ENCODE data around the gene FKBP1A.
"Not testable (repeated sequence)": the region's sequence is repeated elsewhere in the genome, so short reads cannot be mapped to it uniquely, and the experiment has no call there.

The FKBP1A gene

GRCh38 chr20:1418350-1418749 lies 25.5 kb upstream of the FKBP1A start:
- DNase-seq (ENCODE audit: extremely low spot score, insufficient read length, low read depth) (no peak), FAIRE-seq (no peak)

- FAIRE-seq (no peak), DNase-seq (ENCODE audit: extremely low spot score, insufficient read length, low read depth) (no peak)
Observed at GRCh38 chr20:1417790-1418189, 24.9 kb upstream of the FKBP1A start.

- DNase-seq (ENCODE audit: extremely low spot score, insufficient read length, low read depth): no peak
- no peak for FAIRE-seq
Observed at GRCh38 chr20:1417273-1417672, 24.4 kb upstream of the FKBP1A start.

GRCh38 chr20:1415667-1416468 lies 23.0 kb upstream of the FKBP1A start:
- FAIRE-seq: no peak
- DNase-seq (ENCODE audit: extremely low spot score, insufficient read length, low read depth): no peak

GRCh38 chr20:1414982-1415381 lies 22.1 kb upstream of the FKBP1A start:
- FAIRE-seq: no peak

GRCh38 chr20:1405801-1406200 lies 12.9 kb upstream of the FKBP1A start:
- FAIRE-seq (no peak), DNase-seq (ENCODE audit: extremely low spot score, insufficient read length, low read depth) (no peak)

More at GRCh38 chr20:1414982-1415381, 22.1 kb upstream of the FKBP1A start:
- DNase-seq (ENCODE audit: extremely low spot score, insufficient read length, low read depth): no peak

- DNase-seq (ENCODE audit: extremely low spot score, insufficient read length, low read depth) (no peak), FAIRE-seq (no peak)
Observed at GRCh38 chr20:1403624-1404023, 10.8 kb upstream of the FKBP1A start.

- DNase-seq (ENCODE audit: extremely low spot score, insufficient read length, low read depth) (no peak), FAIRE-seq (no peak)
Observed at GRCh38 chr20:1402149-1402548, 9.3 kb upstream of the FKBP1A start.

- FAIRE-seq: no peak
- no peak for DNase-seq (ENCODE audit: extremely low spot score, insufficient read length, low read depth)
Observed at GRCh38 chr20:1401451-1401907, 8.6 kb upstream of the FKBP1A start.

- FAIRE-seq; DNase-seq (ENCODE audit: extremely low spot score, insufficient read length, low read depth): not testable (repeated sequence)
Observed at GRCh38 chr20:1399678-1400366, 7.0 kb upstream of the FKBP1A start.

- DNase-seq (ENCODE audit: extremely low spot score, insufficient read length, low read depth); FAIRE-seq: not testable (repeated sequence)
Observed at GRCh38 chr20:1398185-1398584, 5.3 kb upstream of the FKBP1A start.

GRCh38 chr20:1397710-1398109 lies 4.9 kb upstream of the FKBP1A start:
- no peak for DNase-seq (ENCODE audit: extremely low spot score, insufficient read length, low read depth)
- FAIRE-seq: no peak

GRCh38 chr20:1396702-1397101 lies 3.8 kb upstream of the FKBP1A start:
- FAIRE-seq (no peak), DNase-seq (ENCODE audit: extremely low spot score, insufficient read length, low read depth) (no peak)

GRCh38 chr20:1396264-1396663 lies 3.4 kb upstream of the FKBP1A start:
- no peak for FAIRE-seq
- DNase-seq (ENCODE audit: extremely low spot score, insufficient read length, low read depth): no peak

- FAIRE-seq (no peak), DNase-seq (ENCODE audit: extremely low spot score, insufficient read length, low read depth) (no peak)
Observed at GRCh38 chr20:1394686-1395085, 1.8 kb upstream of the FKBP1A start.

- FAIRE-seq (no peak), DNase-seq (ENCODE audit: extremely low spot score, insufficient read length, low read depth) (no peak)
Observed at GRCh38 chr20:1393507-1393882, 641 bp upstream of the FKBP1A start.

- DNase-seq (ENCODE audit: extremely low spot score, insufficient read length, low read depth): no peak
Observed at GRCh38 chr20:1392443-1392692, 486 bp downstream of the FKBP1A start.

GRCh38 chr20:1391640-1392442 lies 1.0 kb downstream of the FKBP1A start:
- FAIRE-seq: no peak
- no peak for DNase-seq (ENCODE audit: extremely low spot score, insufficient read length, low read depth)

More at GRCh38 chr20:1392443-1392692, 486 bp downstream of the FKBP1A start:
- FAIRE-seq: no peak

- no peak for FAIRE-seq
Observed at GRCh38 chr20:1390581-1391403, 2.1 kb downstream of the FKBP1A start.

More at GRCh38 chr20:1390581-1391403, 2.1 kb downstream of the FKBP1A start:
- DNase-seq (ENCODE audit: extremely low spot score, insufficient read length, low read depth): no peak

Data from GM18507 (cell line).